Uterus (tissue), 2 donors: Measurements from ENCODE around the gene SDC3.

Experiments used
- CTCF ChIP-seq, 4 experiments: fragments of 200-600 bp in 2 of 4; fragments of 450-650 bp in 2 of 4; sonication (generic) in 2 of 4; IDR thresholded peaks; one replicate each; pipeline ENCODE4 v1.5.1; 2016 to 2019; ENCODE audit warnings: antibody characterized with exemption in 4 of 4, mild to moderate bottlenecking in 2 of 4, moderate library complexity in 1 of 4
- POLR2A ChIP-seq, 2 donors: fragments of 450-650 bp; IDR thresholded peaks; one replicate each; pipeline ENCODE4 v1.6.1; 2016; ENCODE audit warnings: antibody characterized with exemption in 2 of 2, mild to moderate bottlenecking in 1 of 2, moderate library complexity in 1 of 2

GRCh38 chr1:30898031-30898815, 10.3 kb downstream of the SDC3 start:
- TF ChIP-seq CTCF (IDR thresholded peaks at IDR 0.05) (no peak), POLR2A (IDR thresholded peaks at IDR 0.05) (no peak)
